Measurements from ENCODE around the gene ZIC5. TPM values are rescaled to one million over a fixed set of nuclear protein-coding genes. Genes with fewer than 3 reads are reported as not detected.

The ZIC5 gene
- total RNA-seq, 1 experiment from 2014 or later, result 5.2 TPM

Other genes starting within 250 kb of the ZIC5 start
- gene ZIC2, start 10.0 kb upstream of the ZIC5 start, total RNA-seq (2021; ENCODE audit: unreplicated experiment), result 54.5 TPM
- gene PCCA, start 117.3 kb upstream of the ZIC5 start, total RNA-seq (2021; ENCODE audit: unreplicated experiment), result 14.7 TPM